LNCAP (cell line): Measurements from ENCODE around the gene CHD6.

Experiments
- TF ChIP-seq, protein P1 (sequence below): fragments of 450-650 bp; IDR thresholded peaks from 2 replicates; pipeline ENCODE4 v1.5.1; 2017; ENCODE audit warnings: mild to moderate bottlenecking

The CHD6 gene

GRCh38 chr20:41567615-41568014, 50.6 kb downstream of the CHD6 start:
- TF ChIP-seq, protein P1, sequence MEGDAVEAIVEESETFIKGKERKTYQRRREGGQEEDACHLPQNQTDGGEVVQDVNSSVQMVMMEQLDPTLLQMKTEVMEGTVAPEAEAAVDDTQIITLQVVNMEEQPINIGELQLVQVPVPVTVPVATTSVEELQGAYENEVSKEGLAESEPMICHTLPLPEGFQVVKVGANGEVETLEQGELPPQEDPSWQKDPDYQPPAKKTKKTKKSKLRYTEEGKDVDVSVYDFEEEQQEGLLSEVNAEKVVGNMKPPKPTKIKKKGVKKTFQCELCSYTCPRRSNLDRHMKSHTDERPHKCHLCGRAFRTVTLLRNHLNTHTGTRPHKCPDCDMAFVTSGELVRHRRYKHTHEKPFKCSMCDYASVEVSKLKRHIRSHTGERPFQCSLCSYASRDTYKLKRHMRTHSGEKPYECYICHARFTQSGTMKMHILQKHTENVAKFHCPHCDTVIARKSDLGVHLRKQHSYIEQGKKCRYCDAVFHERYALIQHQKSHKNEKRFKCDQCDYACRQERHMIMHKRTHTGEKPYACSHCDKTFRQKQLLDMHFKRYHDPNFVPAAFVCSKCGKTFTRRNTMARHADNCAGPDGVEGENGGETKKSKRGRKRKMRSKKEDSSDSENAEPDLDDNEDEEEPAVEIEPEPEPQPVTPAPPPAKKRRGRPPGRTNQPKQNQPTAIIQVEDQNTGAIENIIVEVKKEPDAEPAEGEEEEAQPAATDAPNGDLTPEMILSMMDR, result no peak

DNA sequence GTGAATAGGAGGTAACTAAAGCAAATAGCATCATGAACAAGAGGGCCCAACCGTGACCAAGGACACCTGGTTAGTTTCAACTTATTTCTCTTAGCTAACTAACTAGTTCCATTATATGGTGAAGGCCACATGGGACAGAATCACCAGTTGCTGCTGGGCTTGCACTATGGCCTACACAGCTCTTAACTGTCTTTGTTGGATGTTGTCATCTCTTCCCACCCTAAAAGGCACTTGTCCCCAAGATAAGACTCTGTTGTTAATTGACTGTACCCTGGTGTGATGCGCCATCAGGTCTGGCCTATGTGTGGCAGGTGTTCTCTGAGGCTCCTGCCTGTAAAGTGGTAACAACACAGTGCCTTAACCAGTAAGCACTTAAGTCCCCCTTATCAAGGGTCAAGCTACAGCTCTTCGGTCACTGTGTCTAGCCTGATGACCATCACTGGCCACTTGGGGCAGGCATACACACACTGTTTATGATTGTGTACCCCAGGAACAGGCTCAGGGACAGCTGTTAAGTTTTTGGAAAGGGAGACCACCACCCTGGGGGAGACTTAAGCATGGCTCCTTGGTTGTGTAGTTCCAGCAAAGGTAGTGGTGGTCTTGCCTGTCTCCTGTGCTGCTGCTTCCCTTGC, 51.2 kb downstream of the CHD6 start:
- TF ChIP-seq, protein P1, result no peak

- TF ChIP-seq, protein P1, result no peak
Measured at GRCh38 chr20:41563087-41563486, 55.1 kb downstream of the CHD6 start.

DNA sequence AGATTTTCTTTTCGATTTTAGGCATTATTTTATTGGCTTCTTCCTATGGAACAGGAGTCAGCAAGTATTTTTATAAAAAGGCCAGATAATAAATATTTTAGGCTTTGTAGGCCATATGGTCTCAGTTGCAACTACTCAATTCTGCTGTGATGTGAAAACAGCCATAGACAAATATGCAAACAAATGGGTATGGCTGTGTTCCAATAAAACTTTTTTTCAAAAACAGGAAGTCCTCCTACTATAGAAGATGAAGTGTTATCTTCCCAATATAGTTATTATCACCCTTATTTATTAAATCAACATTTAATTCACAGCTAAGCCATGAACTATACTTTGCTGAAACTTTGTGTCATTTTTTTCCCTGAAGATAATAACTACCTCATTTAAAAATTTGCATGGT, 57.2 kb downstream of the CHD6 start:
- TF ChIP-seq, protein P1, result no peak

- TF ChIP-seq, protein P1, result no peak
Measured at GRCh38 chr20:41559658-41560057, 58.5 kb downstream of the CHD6 start.

GRCh38 chr20:41553142-41553879, 64.9 kb downstream of the CHD6 start:
- TF ChIP-seq, protein P1, result no peak

DNA sequence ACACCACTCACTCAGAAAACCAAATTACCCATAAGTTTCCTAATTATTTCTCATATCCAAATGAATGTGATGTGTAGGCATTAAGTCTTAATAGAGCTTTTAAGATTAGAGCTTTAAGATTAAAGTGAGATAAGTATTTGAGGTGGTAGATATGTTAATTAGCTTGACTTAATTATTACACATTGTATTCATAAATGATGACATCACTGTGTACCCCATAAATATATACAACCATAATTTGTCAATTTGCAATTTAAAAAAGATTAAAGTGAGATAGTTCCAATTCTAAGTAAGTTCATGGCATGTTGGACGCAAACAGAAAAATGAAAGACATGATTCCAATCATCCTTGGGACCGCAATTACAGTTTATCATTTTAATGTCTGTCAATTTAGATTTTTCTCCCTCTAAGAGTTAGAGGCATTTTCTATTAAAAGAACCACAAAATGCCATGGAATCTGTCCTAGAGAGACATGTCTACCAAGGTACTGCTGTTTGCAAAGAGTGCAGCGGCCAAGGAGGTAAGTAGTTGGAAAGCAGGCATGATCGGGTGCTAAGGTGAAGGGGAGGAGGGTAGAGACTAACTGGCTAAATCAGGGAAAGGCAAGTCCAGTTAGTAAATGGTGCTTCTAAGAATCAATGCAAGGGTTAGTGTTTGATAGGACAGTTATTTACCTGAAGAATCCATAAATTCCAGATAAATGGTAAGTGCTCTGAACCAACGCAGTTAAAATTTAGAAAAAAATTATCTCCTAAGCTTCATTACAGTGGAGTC, 65.7 kb downstream of the CHD6 start:
- TF ChIP-seq, protein P1, result no peak
